H4 (cell line): Measurements from ENCODE around the gene OR1L8. TPM values are rescaled to one million over a fixed set of nuclear protein-coding genes. Genes with fewer than 3 reads are reported as not detected.
"Not testable (repeated sequence)": the region's sequence is repeated elsewhere in the genome, so short reads cannot be mapped to it uniquely, and the experiment has no call there.

Experiments used
- DNase-seq: peaks from one replicate; pipeline ENCODE4 v3.0.0-alpha.2; 2015; ENCODE audit warnings: low spot score
- total RNA-seq: library from RNA; depleted of rRNA; stranded (reverse); fragments of >200 nt; shearing (Covaris generic); gene quantifications from 2 replicates; pipeline ENCODE4 v1.2.3, GENCODE V29; 2014; rRNA removed

Gene OR1L8
- not detected in 2 replicates for total RNA-seq

GRCh38 chr9:122583284-122583683 is at the start of gene OR1L8:
TSS of gene OR1L8 (minus strand) at chr9:122583384. CDS start at chr9:122568477, 14,907 bp downstream.
- DNase-seq: not testable (repeated sequence)

- no peak for DNase-seq
Observed at GRCh38 chr9:122619996-122620395, 36.8 kb upstream of the OR1L8 start.

GRCh38 chr9:122614362-122614761 is 31.2 kb upstream of the OR1L8 start, which contains the start of gene OR1Q1:
TSS of gene OR1Q1 (plus strand) at chr9:122614738. CDS start at chr9:122614738, 0 bp downstream.
- DNase-seq: no peak

- DNase-seq: no peak
Observed at GRCh38 chr9:122609804-122610203, 26.6 kb upstream of the OR1L8 start.

GRCh38 chr9:122606587-122606986 is 23.4 kb upstream of the OR1L8 start:
- no peak for DNase-seq

- no peak for DNase-seq
Observed at GRCh38 chr9:122605691-122606090, 22.5 kb upstream of the OR1L8 start.

- peak; percentile 71 for DNase-seq
Observed at GRCh38 chr9:122580360-122580759, 2.8 kb downstream of the OR1L8 start.

- DNase-seq: no peak
Observed at GRCh38 chr9:122579874-122580273, 3.3 kb downstream of the OR1L8 start.

- peak; percentile 23 for DNase-seq
Observed at GRCh38 chr9:122572456-122572855, 10.7 kb downstream of the OR1L8 start.

- no peak for DNase-seq
Observed at GRCh38 chr9:122567901-122568300, 15.3 kb downstream of the OR1L8 start.

- DNase-seq: no peak
Observed at GRCh38 chr9:122562134-122562760, 20.9 kb downstream of the OR1L8 start.

- DNase-seq: no peak
Observed at GRCh38 chr9:122561446-122561845, 21.7 kb downstream of the OR1L8 start.

- DNase-seq: no peak
Observed at GRCh38 chr9:122552812-122553211, 30.4 kb downstream of the OR1L8 start, which contains the start of gene OR1N2. TSS of gene OR1N2 (plus strand) at chr9:122553112. CDS start at chr9:122553212, 100 bp downstream.

GRCh38 chr9:122551371-122551770 is 31.8 kb downstream of the OR1L8 start:
- no peak for DNase-seq

GRCh38 chr9:122546196-122546595 is 37.0 kb downstream of the OR1L8 start:
- DNase-seq: peak; percentile 9

GRCh38 chr9:122538757-122539156 is 44.4 kb downstream of the OR1L8 start:
- DNase-seq: no peak

- not testable (repeated sequence) for DNase-seq
Observed at GRCh38 chr9:122537066-122537465, 46.1 kb downstream of the OR1L8 start.

GRCh38 chr9:122536134-122536533 is 47.0 kb downstream of the OR1L8 start:
- DNase-seq: no peak

- not testable (repeated sequence) for DNase-seq
Observed at GRCh38 chr9:122531157-122531556, 52.0 kb downstream of the OR1L8 start.

- DNase-seq: no peak
Observed at GRCh38 chr9:122527193-122527592, 56.0 kb downstream of the OR1L8 start, which contains the start of gene OR1N1. TSS of gene OR1N1 (minus strand) at chr9:122527293. CDS start at chr9:122527293, 0 bp downstream.

GRCh38 chr9:122526602-122527001 is 56.6 kb downstream of the OR1L8 start:
- no peak for DNase-seq

- no peak for DNase-seq
Observed at GRCh38 chr9:122519376-122519775, 63.8 kb downstream of the OR1L8 start.

GRCh38 chr9:122518841-122519240 is 64.3 kb downstream of the OR1L8 start, which contains the start of gene OR1J4:
TSS of gene OR1J4 (plus strand) at chr9:122519141. CDS start at chr9:122519141, 0 bp downstream.
- no peak for DNase-seq
